Measurements from ENCODE around the gene OTUB1.

The OTUB1 gene

DNA sequence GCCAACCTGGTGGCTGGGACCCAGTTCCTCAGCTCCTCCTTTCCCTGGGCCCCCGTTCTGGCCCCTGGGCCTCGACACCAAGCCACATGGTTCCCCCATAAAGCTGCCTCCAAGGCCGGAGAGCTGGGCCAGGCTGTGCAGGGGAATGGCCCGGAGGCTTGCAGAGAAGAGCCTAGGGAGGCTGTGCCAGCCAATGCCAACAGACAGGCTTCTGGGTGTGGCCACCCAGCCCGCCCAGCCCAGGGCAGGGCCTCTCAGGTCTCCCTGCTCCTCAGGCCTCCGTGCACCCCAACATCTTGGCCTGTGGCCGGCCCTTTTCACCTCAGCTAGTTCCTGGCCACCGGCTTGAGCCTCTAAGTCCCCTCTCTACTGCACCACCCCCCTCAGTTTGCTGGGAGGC, 32.1 kb downstream of the OTUB1 start:
- Mint-ChIP-seq H3K9me3 (no peaks in the 10 kb centered on the region), H3K4me3 (no peak overlapping the region), H3K36me3 (ENCODE audit: low read depth) (no peaks in the 10 kb centered on the region), H3K27ac (no peak overlapping the region), H3K27me3 (ENCODE audit: low read depth) (no peaks in the 10 kb centered on the region), H3K4me1 (ENCODE audit: low read depth) (no peaks in the 10 kb centered on the region)
- no peak for DNase-seq (ENCODE audit: low spot score)

DNA sequence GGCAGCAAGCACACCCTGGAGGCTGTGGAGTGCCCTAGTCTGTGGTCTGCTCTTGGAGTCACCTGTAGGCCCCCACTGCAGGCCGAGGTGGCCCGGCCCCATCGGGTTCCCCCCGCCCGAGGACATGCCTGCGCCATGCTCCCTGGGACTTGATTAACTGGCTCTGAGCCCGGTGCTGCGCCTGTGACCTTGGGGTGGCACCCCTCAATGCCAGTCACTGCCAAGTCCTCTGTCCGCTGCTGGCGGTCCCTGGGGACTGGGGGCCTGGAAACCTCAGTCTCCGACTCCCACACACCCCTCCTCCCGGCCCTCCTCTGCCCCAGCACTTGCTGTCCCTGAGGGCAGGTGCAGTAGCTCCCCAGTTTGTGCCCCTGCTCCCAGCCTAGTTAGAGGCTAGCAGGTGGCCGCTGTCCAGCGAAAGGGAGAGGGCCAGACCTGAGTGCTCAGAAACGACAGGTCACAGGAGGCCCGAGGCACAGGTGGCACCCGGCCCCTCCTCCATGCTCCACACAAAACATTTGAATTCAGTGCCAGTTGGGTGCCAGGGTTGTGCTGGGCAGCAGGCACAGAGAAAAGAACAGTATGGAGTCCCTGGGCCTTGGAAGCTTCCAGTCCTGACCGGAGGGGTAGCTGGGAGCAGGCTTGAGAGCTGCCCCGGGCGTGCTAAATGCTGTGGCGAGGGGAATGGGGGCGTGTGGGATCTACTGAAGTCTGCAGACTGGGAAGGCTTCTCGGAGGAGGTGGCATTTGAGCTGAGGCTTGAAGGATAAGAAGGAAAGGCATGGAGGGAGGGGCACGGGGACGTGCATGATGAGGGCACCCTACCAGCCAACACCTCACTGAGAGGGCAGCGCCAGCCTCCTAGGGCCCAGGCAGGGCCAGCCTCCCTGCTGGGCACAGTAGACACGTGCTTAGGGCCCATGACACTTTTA, 33.1 kb downstream of the OTUB1 start:
- Mint-ChIP-seq H3K4me1 (ENCODE audit: low read depth) (no peaks in the 10 kb centered on the region), H3K27me3 (ENCODE audit: low read depth) (no peaks in the 10 kb centered on the region), H3K27ac (no peak overlapping the region), H3K4me3 (no peak overlapping the region), H3K9me3 (no peaks in the 10 kb centered on the region), H3K36me3 (ENCODE audit: low read depth) (no peaks in the 10 kb centered on the region)
- no peak for DNase-seq (ENCODE audit: low spot score)

DNA sequence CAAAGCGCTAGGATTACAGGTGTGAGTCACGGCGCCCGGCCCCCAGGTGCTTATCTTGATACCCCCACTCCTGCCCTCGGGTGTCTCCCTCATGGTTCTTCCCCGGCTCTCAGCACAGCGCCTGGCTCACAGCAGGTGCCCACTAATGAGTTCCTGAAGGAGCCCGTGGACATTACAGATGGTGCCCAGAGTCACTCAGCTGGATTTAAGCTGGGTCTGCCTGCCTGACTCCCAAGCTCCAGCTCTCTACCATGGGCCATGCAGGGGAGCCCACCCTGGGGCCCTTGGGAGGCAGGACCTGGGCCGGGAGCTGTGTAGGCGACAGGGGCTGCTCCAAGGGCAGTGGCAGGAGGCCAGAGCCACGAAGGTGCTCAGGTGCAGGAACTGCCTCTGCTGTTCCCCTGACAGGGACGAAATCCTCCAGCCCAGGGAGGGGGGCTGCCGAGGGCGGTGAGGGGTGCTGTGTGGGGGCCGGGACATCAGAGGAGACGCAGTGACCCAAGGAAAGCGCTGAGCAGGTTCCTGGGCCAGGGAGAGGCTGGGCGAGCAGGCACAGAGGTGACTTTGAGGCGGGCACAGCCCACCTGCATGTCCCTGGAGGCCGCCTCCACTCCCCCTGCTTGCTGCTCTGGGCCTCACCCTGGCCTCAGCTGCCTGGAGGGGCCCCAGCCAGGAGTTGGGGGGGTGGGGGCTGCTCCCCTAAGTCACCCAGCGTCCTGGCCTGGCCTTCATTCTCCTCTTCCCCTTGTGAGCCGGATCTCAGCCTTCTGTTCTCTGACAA, 34.9 kb downstream of the OTUB1 start:
- no peak overlapping the region for H3K4me3 Mint-ChIP-seq
- H3K27me3 Mint-ChIP-seq (ENCODE audit: low read depth), result no peaks in the 10 kb centered on the region
- no peaks in the 10 kb centered on the region for H3K36me3 Mint-ChIP-seq (ENCODE audit: low read depth)
- no peaks in the 10 kb centered on the region for H3K9me3 Mint-ChIP-seq
- no peak for DNase-seq (ENCODE audit: low spot score)
- no peak overlapping the region for H3K27ac Mint-ChIP-seq
- H3K4me1 Mint-ChIP-seq (ENCODE audit: low read depth), result no peaks in the 10 kb centered on the region

DNA sequence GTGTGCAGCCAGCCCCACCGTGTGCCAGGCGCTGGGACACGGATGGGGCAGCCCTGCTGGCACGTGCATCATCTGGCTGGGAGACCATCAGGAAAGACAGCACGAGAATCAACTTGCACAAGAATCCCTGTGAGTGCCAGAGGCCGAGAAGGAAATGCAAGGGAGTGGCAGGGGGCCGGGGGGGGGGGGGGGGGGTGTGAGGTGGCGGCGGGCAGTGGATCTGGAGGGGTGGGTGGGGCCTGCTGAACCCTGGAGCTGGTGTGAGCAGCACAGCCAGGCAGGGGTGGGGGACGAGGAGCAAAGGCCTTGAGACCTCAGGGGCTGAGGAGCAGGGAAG, 35.5 kb downstream of the OTUB1 start:
- H3K27ac Mint-ChIP-seq, result no peak overlapping the region
- no peaks in the 10 kb centered on the region for H3K4me1 Mint-ChIP-seq (ENCODE audit: low read depth)
- no peak overlapping the region for H3K4me3 Mint-ChIP-seq
- H3K9me3 Mint-ChIP-seq, result no peaks in the 10 kb centered on the region
- no peaks in the 10 kb centered on the region for H3K36me3 Mint-ChIP-seq (ENCODE audit: low read depth)
- H3K27me3 Mint-ChIP-seq (ENCODE audit: low read depth), result peaks cover 1% of the 10 kb centered on the region
- DNase-seq (ENCODE audit: low spot score), result no peak

DNA sequence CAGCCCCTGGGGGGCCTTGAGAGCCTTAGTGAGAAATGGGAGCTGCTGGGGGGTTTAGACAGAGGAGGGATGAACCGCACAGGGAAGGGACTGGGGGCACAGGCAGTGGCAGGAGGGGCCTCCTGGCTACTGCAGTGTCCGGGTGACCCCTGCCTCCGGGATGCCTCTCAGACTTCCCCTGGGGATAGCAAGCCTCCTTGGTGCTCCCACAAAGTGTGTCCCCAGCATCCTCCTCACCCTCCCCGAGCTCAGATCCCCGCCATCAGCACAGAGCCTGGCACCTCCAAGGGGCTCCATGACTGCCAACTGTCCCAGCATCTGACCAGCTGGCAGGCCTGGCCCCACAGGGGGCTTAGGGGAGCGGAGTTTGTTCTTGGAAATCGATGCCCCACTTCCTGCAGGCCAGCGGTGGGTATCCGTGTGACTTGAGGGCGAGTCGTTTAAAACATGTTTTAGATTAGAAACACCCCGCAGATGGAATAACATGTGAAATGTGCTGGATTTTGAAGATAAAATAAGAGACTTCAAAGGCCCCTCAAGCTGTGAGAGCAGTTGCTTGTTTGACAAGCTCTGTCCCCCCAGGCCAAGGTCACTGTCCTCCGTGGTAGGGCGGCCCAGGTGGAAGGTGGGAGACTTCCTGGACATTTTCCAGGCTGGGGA, 36.0 kb downstream of the OTUB1 start:
- Mint-ChIP-seq H3K36me3 (ENCODE audit: low read depth) (no peaks in the 10 kb centered on the region), H3K4me1 (ENCODE audit: low read depth) (no peaks in the 10 kb centered on the region), H3K9me3 (no peaks in the 10 kb centered on the region), H3K4me3 (no peak overlapping the region), H3K27me3 (ENCODE audit: low read depth) (peaks cover 6% of the 10 kb centered on the region), H3K27ac (no peak overlapping the region)
- DNase-seq (ENCODE audit: low spot score), result no peak

DNA sequence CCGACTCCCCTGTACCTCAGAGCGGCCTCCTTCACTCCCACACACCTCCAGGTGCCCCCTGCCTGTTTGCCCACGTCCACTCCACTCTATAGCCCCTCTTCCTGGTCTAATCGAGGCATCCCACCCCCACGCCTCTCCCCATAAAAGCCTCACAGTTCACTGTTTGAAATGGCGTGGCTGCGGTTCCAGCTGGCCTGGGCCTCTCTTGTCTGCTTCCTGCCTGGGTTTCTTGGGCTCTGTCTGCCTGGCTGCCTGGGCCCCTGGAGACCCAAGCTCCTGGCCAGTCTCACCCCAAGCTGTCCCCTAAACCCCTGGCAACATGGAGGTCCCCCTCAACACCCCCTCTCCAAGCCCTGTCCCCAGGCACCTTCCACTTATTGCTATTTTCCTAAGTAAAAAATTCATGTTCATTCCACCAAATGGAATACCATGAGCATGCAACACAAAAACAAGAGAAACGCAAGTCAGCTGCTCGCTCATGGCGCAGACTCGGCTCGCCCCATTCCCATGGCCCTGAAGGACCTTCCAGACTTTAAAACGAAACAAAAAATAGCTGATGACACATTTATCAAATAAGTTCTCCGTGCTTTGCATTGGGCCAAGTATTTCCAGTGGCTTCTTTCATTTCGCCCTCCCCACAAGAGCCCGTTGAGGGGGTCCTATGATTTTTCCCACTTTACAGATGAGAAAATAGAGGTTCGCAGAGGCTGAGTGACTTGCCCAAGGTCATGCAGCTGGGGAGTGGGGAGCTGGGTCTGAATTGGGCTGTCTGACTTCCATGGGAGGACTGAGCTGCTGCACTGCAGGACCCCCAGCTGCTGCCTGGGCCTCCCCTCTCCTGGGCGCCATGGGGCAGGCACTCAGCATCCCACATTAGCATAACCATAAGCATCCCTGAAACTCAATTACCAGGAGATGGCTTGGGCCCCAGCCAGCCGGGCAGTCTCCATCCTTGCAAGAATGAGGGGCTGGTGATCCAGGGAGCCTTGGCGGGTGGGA, 37.8 kb downstream of the OTUB1 start:
- no peaks in the 10 kb centered on the region for H3K9me3 Mint-ChIP-seq
- H3K4me1 Mint-ChIP-seq (ENCODE audit: low read depth), result no peaks in the 10 kb centered on the region
- H3K27ac Mint-ChIP-seq, result no peak overlapping the region
- DNase-seq (ENCODE audit: low spot score), result no peak
- H3K4me3 Mint-ChIP-seq, result no peak overlapping the region
- H3K27me3 Mint-ChIP-seq (ENCODE audit: low read depth), result peaks cover 11% of the 10 kb centered on the region
- H3K36me3 Mint-ChIP-seq (ENCODE audit: low read depth), result no peaks in the 10 kb centered on the region

DNA sequence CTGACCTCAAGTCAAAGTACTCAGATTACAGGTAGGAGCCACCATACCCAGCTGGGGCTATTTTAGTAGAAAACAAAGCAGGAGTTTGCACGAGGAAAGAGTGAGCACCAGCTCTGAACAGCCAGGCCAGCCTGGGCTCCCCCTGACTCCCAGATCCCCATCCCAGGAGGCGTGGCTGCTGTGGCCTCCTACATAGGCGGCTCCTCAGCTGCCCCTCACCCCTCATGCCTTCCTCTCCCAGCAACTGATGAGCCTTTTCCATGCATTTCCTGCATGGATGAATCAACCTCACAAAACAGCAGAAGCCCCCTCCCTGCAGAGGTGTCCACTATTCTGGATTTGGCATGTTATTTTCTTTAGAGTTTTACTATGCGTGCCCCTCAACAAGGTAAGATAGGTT, 39.0 kb downstream of the OTUB1 start:
- H3K9me3 Mint-ChIP-seq, result no peaks in the 10 kb centered on the region
- no peak overlapping the region for H3K27ac Mint-ChIP-seq
- no peaks in the 10 kb centered on the region for H3K4me1 Mint-ChIP-seq (ENCODE audit: low read depth)
- no peaks in the 10 kb centered on the region for H3K36me3 Mint-ChIP-seq (ENCODE audit: low read depth)
- no peak for DNase-seq (ENCODE audit: low spot score)
- H3K4me3 Mint-ChIP-seq, result no peak overlapping the region
- H3K27me3 Mint-ChIP-seq (ENCODE audit: low read depth), result peaks cover 11% of the 10 kb centered on the region

DNA sequence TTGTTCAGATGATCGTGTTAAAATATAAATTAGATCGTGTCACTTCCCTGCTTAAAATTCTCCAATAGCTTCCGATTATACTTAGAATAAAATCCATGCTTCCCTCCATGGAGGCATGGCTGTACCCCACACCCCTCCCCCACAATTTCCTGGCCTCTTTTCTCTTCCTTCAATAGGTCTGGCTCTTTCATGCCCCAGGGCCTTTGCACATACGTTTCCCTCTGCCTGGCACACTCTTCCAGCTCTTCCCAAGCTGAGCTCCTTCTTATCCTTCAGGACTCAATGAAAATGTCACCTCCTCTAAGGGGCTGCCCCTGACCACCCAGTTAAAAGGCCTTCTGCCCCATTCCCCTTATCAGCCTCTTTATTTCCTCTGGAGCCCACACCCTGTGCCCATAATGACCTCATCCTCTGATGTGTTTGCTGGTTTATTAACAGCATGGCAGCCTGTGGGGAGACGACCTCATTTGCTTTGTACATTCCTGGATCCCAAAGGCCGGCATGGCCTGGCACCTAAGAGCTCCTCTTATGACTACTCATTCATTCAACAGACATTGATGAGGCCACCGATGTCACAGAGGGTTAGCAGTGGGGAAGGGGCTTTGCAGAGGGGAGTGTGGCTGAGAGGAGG, 40.5 kb downstream of the OTUB1 start:
- no peaks in the 10 kb centered on the region for H3K4me1 Mint-ChIP-seq (ENCODE audit: low read depth)
- peaks cover 11% of the 10 kb centered on the region for H3K27me3 Mint-ChIP-seq (ENCODE audit: low read depth)
- no peak overlapping the region for H3K4me3 Mint-ChIP-seq
- no peaks in the 10 kb centered on the region for H3K9me3 Mint-ChIP-seq
- no peaks in the 10 kb centered on the region for H3K36me3 Mint-ChIP-seq (ENCODE audit: low read depth)
- no peak for DNase-seq (ENCODE audit: low spot score)
- H3K27ac Mint-ChIP-seq, result no peak overlapping the region

DNA sequence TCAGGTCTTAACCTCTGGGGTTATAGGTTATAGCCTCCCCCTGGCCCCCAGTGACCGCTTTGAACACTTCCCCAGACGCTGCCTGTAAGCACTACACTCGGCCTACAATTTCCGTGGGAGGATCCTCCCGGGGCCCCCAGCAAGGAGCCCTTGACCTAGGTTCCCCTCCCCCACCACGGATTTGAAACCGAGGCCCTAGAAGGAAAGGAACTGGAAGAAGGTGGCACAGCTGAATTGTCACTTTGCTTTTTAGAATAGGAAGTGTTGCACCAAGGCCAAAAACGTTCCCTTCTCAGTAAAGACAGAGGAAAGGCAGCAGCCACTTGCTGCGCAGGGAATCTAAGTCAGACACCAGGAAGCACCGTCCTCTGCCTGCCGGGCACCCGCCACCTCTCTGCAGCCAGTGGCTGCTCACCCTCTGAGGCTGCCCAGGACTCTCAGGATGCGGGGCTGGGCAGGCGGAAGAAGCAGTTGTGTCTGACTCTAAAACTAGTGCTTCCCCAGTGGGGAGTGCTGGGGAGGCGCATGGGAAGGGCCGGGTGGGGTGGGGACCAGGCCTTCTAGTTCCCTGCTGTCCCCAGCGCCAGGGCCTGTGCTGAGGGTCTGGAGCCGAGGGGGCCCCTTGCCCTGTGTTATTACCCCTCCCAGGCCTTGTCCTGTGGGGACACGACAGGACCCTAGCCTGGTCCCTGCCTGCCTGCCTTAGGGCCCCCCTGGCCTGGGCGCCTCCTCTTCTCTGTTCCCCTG, 41.6 kb downstream of the OTUB1 start:
- no peak overlapping the region for H3K27ac Mint-ChIP-seq
- H3K9me3 Mint-ChIP-seq, result no peaks in the 10 kb centered on the region
- no peak for DNase-seq (ENCODE audit: low spot score)
- H3K36me3 Mint-ChIP-seq (ENCODE audit: low read depth), result no peaks in the 10 kb centered on the region
- H3K4me3 Mint-ChIP-seq, result no peak overlapping the region
- H3K27me3 Mint-ChIP-seq (ENCODE audit: low read depth), result peaks cover 11% of the 10 kb centered on the region
- H3K4me1 Mint-ChIP-seq (ENCODE audit: low read depth), result no peaks in the 10 kb centered on the region

DNA sequence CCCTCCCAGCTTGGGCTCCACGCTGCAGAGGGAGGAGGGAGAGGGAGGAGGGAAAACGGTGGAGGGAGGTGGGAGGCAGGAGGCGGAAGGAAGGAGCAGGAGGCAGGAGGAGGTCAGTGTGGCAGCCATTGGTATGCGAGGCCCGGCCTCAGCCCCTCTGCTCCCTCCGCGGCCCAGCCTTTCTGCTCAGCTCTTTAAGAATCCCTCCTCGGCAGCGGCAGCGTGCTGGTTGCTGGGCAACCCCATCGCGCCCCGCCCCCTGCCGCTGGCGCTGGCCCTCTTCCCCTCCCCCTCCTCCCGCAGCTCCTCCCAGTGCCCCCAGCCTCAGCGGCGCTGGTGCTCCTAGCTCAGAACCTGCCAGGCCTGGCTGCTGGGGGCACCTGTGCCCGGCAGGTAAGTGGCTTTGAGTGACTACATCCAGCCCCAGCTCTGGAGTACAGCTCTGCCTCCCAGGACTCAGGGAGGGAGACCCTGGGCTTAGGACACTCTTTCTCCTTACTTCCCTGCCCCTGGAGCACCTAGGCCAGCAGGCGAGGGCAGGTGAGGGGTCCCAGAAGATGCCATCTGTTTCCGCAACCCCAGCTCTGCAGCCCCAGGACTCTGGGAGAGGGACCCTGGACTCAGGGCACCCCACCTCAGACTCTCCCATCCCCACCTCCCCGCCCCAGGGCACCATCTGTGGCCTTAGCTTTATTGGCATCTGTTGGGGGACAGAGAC, 42.3 kb downstream of the OTUB1 start:
- Mint-ChIP-seq H3K9me3 (no peaks in the 10 kb centered on the region), H3K36me3 (ENCODE audit: low read depth) (no peaks in the 10 kb centered on the region), H3K4me1 (ENCODE audit: low read depth) (no peaks in the 10 kb centered on the region), H3K27ac (no peak overlapping the region), H3K4me3 (no peak overlapping the region), H3K27me3 (ENCODE audit: low read depth) (peaks cover 11% of the 10 kb centered on the region)
- DNase-seq (ENCODE audit: low spot score), result no peak

DNA sequence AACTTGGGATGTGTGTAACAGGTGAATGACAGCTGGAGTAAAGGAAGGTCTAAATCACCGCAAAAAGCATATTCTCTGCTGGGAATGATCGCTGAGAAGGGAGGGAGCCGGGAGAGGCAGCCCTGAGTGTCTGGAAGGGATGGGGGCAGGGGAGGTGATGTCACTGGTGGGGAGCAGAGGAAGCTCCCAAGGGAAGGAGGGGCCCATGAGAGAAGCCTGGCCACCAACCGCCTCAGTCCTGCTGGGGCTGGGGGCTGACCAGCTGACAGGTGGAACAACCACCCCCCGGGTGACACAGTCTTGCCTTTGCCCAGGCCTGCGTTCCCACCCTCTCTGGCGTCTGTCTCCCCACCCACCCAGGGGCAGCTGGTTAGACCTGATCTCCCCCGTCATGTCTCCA, 43.5 kb downstream of the OTUB1 start:
- Mint-ChIP-seq H3K27ac (no peak overlapping the region), H3K4me3 (no peak overlapping the region), H3K27me3 (ENCODE audit: low read depth) (peaks cover 22% of the 10 kb centered on the region), H3K9me3 (no peaks in the 10 kb centered on the region), H3K4me1 (ENCODE audit: low read depth) (no peaks in the 10 kb centered on the region), H3K36me3 (ENCODE audit: low read depth) (no peaks in the 10 kb centered on the region)
- no peak for DNase-seq (ENCODE audit: low spot score)

DNA sequence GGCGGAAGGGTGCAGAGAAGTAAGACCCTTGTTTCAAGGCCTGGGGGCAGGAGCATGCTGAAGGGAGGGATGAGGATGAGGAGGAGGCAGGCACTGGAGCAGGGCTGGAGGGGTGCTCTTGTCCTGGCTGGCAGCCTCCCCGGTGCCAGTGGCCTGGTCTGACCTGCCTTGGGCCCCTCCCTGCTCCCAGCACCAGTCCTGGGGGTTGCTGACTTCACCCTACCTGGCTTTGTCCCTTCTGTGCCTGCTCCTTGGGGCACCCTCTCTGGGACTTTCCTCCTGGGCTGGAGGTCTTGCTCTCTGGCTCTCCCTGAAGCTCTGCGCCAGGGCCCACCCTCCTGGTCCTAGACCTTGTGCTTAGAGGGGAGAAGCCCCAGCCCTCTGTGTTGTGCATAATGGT, 44.8 kb downstream of the OTUB1 start:
- Mint-ChIP-seq H3K27ac (no peak overlapping the region), H3K27me3 (ENCODE audit: low read depth) (peaks cover 28% of the 10 kb centered on the region), H3K4me1 (ENCODE audit: low read depth) (no peaks in the 10 kb centered on the region), H3K9me3 (no peaks in the 10 kb centered on the region), H3K4me3 (no peak overlapping the region), H3K36me3 (ENCODE audit: low read depth) (peaks cover 2% of the 10 kb centered on the region)
- no peak for DNase-seq (ENCODE audit: low spot score)
